Stomach (tissue), 4 donors: Measurements from ENCODE around the gene NUP153.

Experiments used
- EP300 ChIP-seq: sonication (generic); formaldehyde crosslinking; IDR thresholded peaks from one replicate; pipeline ENCODE4 v1.6.1; 2017; ENCODE audit warnings: antibody characterized with exemption
- POLR2A ChIP-seq, 4 donors: fragments of 450-650 bp; IDR thresholded peaks; one replicate each; pipeline ENCODE4 v1.6.1; 2016; ENCODE audit warnings: antibody characterized with exemption in 4 of 4, control low read depth in 2 of 4, mild to moderate bottlenecking in 1 of 4, moderate library complexity in 1 of 4
- TF ChIP-seq, protein P1 (sequence below), 7 experiments: fragments of 450-650 bp in 4 of 7; fragments of 200-600 bp in 3 of 7; sonication (generic) in 3 of 7; IDR thresholded peaks; one replicate each; pipeline ENCODE4 v1.5.1; 2016 to 2019; ENCODE audit warnings: antibody characterized with exemption in 7 of 7, control low read depth in 2 of 7, mild to moderate bottlenecking in 1 of 7

DNA sequence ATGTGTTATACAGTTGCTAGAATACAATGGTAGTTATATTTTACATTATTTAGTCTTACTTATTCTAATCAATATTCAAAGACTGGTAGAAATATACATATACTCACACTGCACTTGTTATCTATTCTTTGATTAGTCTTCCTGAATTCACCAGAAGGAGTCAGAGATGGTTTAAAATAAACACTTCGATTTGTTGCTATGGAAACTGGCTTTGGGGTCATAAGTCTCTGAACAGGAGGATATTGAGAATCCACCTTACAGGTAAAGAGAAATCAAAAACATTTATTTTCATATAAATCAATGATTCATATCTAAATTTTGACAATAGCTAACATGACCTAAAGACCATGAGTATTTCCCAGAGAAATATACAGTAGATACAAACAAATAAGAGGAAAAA is 41.6 kb downstream of the NUP153 start:
- TF ChIP-seq, protein P1, sequence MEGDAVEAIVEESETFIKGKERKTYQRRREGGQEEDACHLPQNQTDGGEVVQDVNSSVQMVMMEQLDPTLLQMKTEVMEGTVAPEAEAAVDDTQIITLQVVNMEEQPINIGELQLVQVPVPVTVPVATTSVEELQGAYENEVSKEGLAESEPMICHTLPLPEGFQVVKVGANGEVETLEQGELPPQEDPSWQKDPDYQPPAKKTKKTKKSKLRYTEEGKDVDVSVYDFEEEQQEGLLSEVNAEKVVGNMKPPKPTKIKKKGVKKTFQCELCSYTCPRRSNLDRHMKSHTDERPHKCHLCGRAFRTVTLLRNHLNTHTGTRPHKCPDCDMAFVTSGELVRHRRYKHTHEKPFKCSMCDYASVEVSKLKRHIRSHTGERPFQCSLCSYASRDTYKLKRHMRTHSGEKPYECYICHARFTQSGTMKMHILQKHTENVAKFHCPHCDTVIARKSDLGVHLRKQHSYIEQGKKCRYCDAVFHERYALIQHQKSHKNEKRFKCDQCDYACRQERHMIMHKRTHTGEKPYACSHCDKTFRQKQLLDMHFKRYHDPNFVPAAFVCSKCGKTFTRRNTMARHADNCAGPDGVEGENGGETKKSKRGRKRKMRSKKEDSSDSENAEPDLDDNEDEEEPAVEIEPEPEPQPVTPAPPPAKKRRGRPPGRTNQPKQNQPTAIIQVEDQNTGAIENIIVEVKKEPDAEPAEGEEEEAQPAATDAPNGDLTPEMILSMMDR (IDR thresholded peaks at IDR 0.05) = no peak
- TF ChIP-seq POLR2A (IDR thresholded peaks at IDR 0.05) = no peak
- no peak for TF ChIP-seq EP300
